ENCODE results near the gene ATP1A3. TPM values are rescaled to one million over a fixed set of nuclear protein-coding genes. Genes with fewer than 3 reads are reported as not detected.

ATP1A3 gene
- total RNA-seq, 1 experiment from 2014 or later, result 34.2 TPM

DNA sequence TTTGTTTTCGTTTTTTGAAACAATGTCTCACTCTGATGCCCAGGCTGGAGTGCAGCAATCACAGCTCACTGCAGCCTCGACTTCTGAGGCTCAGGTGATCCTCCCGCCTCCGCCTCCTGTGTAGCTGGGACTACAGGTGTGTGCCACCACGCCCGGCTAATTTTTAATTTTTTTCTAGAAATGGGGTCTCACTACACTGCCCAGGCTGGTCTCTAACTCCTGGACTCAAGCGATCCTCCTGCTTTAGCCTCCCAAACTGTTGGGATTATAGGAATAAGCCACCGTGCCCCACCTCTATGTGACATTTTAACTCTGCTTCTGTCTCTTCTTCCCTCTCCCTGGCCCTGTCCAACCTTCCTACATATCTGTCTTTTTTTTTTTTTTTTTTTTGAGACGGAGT lies 5.1 kb downstream of the ATP1A3 start:
- no peak overlapping the region for H3K4me3 Mint-ChIP-seq
- CTCF ChIA-PET, result interaction anchor here (1.3 kb wide), 1 partner anchor 46 kb away, joined by 6 read pairs; no protein-coding TSS in a partner anchor
- no peaks in the 10 kb centered on the region for H3K9me3 Mint-ChIP-seq
- peaks cover 6% of the 10 kb centered on the region for H3K27me3 Mint-ChIP-seq (ENCODE audit: low read depth)
- DNase-seq (ENCODE audit: low spot score) (no peak), ATAC-seq (no peak)
- H3K27ac Mint-ChIP-seq, result no peak overlapping the region
- H3K36me3 Mint-ChIP-seq, result peaks cover 7% of the 10 kb centered on the region
- POLR2A ChIA-PET, result no interaction called here
- H3K4me1 Mint-ChIP-seq, result peaks cover 9% of the 10 kb centered on the region
- TF ChIP-seq ZNF121 (CRISPR knock-in tag; IDR thresholded peaks at IDR 0.05) (peak; percentile 17; the same call in 1 of the 2 replicates), ETV6 (CRISPR knock-in tag; IDR thresholded peaks at IDR 0.05) (no peak)

DNA sequence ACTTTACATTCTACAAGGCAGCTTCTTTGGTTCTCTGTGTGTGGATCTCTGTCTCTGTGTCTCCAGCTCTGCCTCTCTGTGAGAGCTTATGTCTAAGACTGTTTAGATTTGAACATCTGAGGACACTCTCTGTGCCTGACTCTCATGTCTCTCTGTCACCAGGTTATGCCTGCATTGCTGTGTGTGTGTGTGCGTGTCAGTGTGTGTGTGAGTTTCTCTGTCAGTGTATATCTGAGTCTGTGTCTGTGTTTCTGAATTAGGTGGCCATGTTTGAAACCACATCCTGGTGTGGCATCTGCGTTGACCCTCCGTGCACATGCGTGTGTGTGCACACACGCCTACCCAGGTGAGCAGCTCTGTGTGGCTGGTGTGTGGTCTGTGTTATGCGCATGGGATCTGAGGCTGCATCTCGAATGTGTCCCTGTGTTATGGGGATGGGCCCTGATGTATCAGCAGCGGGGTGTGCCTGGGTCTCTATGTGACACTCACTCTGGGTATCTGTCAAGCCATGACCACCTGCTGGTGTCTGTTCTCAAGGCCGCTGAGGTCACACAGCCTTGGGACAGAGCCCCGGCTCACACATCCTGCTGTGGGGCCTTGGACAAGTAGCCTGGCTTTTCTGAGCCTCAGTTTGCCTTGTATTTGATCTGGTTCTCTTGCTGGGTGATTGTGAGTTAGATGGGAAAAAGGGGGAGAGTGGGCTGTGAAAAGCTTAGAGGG lies 6.7 kb downstream of the ATP1A3 start:
- ATAC-seq (no peak), DNase-seq (ENCODE audit: low spot score) (no peak)
- Mint-ChIP-seq H3K27ac (no peak overlapping the region), H3K4me1 (no peaks in the 10 kb centered on the region; the same call in 1 of the 2 replicates), H3K36me3 (peaks cover 7% of the 10 kb centered on the region), H3K4me3 (no peak overlapping the region), H3K9me3 (no peaks in the 10 kb centered on the region), H3K27me3 (ENCODE audit: low read depth) (no peaks in the 10 kb centered on the region)
- TF ChIP-seq NFATC4 (CRISPR knock-in tag; IDR thresholded peaks at IDR 0.05), result no peak
- TF ChIP-seq, protein P1, sequence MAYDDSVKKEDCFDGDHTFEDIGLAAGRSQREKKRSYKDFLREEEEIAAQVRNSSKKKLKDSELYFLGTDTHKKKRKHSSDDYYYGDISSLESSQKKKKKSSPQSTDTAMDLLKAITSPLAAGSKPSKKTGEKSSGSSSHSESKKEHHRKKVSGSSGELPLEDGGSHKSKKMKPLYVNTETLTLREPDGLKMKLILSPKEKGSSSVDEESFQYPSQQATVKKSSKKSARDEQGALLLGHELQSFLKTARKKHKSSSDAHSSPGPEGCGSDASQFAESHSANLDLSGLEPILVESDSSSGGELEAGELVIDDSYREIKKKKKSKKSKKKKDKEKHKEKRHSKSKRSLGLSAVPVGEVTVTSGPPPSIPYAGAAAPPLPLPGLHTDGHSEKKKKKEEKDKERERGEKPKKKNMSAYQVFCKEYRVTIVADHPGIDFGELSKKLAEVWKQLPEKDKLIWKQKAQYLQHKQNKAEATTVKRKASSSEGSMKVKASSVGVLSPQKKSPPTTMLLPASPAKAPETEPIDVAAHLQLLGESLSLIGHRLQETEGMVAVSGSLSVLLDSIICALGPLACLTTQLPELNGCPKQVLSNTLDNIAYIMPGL (CRISPR knock-in tag; IDR thresholded peaks at IDR 0.05), result no peak
- TF ChIP-seq ELF4 (CRISPR knock-in tag; IDR thresholded peaks at IDR 0.05; ENCODE audit: low read depth), result no peak
- TF ChIP-seq, protein P2, sequence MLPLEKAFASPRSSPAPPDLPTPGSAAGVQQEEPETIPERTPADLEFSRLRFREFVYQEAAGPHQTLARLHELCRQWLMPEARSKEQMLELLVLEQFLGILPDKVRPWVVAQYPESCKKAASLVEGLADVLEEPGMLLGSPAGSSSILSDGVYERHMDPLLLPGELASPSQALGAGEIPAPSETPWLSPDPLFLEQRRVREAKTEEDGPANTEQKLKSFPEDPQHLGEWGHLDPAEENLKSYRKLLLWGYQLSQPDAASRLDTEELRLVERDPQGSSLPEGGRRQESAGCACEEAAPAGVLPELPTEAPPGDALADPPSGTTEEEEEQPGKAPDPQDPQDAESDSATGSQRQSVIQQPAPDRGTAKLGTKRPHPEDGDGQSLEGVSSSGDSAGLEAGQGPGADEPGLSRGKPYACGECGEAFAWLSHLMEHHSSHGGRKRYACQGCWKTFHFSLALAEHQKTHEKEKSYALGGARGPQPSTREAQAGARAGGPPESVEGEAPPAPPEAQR (CRISPR knock-in tag; IDR thresholded peaks at IDR 0.05), result no peak
- TF ChIP-seq, protein P3, sequence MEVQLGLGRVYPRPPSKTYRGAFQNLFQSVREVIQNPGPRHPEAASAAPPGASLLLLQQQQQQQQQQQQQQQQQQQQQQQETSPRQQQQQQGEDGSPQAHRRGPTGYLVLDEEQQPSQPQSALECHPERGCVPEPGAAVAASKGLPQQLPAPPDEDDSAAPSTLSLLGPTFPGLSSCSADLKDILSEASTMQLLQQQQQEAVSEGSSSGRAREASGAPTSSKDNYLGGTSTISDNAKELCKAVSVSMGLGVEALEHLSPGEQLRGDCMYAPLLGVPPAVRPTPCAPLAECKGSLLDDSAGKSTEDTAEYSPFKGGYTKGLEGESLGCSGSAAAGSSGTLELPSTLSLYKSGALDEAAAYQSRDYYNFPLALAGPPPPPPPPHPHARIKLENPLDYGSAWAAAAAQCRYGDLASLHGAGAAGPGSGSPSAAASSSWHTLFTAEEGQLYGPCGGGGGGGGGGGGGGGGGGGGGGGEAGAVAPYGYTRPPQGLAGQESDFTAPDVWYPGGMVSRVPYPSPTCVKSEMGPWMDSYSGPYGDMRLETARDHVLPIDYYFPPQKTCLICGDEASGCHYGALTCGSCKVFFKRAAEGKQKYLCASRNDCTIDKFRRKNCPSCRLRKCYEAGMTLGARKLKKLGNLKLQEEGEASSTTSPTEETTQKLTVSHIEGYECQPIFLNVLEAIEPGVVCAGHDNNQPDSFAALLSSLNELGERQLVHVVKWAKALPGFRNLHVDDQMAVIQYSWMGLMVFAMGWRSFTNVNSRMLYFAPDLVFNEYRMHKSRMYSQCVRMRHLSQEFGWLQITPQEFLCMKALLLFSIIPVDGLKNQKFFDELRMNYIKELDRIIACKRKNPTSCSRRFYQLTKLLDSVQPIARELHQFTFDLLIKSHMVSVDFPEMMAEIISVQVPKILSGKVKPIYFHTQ (CRISPR knock-in tag; IDR thresholded peaks at IDR 0.05), result no peak
- TF ChIP-seq, protein P4, sequence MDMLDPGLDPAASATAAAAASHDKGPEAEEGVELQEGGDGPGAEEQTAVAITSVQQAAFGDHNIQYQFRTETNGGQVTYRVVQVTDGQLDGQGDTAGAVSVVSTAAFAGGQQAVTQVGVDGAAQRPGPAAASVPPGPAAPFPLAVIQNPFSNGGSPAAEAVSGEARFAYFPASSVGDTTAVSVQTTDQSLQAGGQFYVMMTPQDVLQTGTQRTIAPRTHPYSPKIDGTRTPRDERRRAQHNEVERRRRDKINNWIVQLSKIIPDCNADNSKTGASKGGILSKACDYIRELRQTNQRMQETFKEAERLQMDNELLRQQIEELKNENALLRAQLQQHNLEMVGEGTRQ (CRISPR knock-in tag; IDR thresholded peaks at IDR 0.05), result no peak
- TF ChIP-seq, protein P5, sequence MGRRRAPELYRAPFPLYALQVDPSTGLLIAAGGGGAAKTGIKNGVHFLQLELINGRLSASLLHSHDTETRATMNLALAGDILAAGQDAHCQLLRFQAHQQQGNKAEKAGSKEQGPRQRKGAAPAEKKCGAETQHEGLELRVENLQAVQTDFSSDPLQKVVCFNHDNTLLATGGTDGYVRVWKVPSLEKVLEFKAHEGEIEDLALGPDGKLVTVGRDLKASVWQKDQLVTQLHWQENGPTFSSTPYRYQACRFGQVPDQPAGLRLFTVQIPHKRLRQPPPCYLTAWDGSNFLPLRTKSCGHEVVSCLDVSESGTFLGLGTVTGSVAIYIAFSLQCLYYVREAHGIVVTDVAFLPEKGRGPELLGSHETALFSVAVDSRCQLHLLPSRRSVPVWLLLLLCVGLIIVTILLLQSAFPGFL (CRISPR knock-in tag; IDR thresholded peaks at IDR 0.05; ENCODE audit: borderline replicate concordance), result no peak
- TF ChIP-seq HMGA2 (CRISPR knock-in tag; IDR thresholded peaks at IDR 0.05), result no peak
- TF ChIP-seq, protein P6, sequence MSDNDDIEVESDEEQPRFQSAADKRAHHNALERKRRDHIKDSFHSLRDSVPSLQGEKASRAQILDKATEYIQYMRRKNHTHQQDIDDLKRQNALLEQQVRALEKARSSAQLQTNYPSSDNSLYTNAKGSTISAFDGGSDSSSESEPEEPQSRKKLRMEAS (CRISPR knock-in tag; IDR thresholded peaks at IDR 0.05), result no peak
- TF ChIP-seq, protein P7, sequence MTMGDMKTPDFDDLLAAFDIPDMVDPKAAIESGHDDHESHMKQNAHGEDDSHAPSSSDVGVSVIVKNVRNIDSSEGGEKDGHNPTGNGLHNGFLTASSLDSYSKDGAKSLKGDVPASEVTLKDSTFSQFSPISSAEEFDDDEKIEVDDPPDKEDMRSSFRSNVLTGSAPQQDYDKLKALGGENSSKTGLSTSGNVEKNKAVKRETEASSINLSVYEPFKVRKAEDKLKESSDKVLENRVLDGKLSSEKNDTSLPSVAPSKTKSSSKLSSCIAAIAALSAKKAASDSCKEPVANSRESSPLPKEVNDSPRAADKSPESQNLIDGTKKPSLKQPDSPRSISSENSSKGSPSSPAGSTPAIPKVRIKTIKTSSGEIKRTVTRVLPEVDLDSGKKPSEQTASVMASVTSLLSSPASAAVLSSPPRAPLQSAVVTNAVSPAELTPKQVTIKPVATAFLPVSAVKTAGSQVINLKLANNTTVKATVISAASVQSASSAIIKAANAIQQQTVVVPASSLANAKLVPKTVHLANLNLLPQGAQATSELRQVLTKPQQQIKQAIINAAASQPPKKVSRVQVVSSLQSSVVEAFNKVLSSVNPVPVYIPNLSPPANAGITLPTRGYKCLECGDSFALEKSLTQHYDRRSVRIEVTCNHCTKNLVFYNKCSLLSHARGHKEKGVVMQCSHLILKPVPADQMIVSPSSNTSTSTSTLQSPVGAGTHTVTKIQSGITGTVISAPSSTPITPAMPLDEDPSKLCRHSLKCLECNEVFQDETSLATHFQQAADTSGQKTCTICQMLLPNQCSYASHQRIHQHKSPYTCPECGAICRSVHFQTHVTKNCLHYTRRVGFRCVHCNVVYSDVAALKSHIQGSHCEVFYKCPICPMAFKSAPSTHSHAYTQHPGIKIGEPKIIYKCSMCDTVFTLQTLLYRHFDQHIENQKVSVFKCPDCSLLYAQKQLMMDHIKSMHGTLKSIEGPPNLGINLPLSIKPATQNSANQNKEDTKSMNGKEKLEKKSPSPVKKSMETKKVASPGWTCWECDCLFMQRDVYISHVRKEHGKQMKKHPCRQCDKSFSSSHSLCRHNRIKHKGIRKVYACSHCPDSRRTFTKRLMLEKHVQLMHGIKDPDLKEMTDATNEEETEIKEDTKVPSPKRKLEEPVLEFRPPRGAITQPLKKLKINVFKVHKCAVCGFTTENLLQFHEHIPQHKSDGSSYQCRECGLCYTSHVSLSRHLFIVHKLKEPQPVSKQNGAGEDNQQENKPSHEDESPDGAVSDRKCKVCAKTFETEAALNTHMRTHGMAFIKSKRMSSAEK (CRISPR knock-in tag; IDR thresholded peaks at IDR 0.05; ENCODE audit: borderline replicate concordance), result no peak
- TF ChIP-seq, protein P8, sequence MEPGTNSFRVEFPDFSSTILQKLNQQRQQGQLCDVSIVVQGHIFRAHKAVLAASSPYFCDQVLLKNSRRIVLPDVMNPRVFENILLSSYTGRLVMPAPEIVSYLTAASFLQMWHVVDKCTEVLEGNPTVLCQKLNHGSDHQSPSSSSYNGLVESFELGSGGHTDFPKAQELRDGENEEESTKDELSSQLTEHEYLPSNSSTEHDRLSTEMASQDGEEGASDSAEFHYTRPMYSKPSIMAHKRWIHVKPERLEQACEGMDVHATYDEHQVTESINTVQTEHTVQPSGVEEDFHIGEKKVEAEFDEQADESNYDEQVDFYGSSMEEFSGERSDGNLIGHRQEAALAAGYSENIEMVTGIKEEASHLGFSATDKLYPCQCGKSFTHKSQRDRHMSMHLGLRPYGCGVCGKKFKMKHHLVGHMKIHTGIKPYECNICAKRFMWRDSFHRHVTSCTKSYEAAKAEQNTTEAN (CRISPR knock-in tag; IDR thresholded peaks at IDR 0.05), result no peak
- CTCF ChIA-PET, result interaction anchor here (1.3 kb wide), 1 partner anchor 48 kb away, joined by 6 read pairs; no protein-coding TSS in a partner anchor
- POLR2A ChIA-PET, result no interaction called here

Data from WTC11 (cell line).